Measurements from ENCODE around the gene FGD4.

DNA sequence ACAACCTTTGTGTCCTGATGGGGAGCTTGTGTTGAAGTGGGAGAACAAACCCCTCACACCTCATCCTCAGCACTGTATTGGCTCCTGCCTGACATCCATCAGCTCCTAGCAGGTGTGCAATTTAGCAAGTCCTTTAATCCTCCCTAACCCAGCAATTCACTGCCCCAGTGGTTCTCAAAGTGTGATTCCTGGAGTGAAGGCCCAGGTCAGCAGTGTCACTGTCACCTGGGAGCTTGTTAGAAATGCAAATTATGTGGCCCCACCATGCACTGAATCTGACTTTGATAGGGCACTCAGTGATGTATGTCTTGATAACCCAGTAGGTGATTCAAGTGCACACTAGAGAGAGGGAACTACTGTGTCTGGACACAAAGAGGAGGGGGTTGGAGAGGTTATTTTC is 133.6 kb downstream of the FGD4 start:
- TF ChIP-seq RFX5 (IDR thresholded peaks at IDR 0.05; ENCODE audit: low read depth, low read length) = no peak
- TF ChIP-seq MXI1 (IDR thresholded peaks at IDR 0.05; ENCODE audit: borderline replicate concordance, low read depth, low read length) = no peak
- TF ChIP-seq CTCF (conservative IDR thresholded peaks at IDR 0.05; ENCODE audit: low read depth, low read length) = no peak
- TF ChIP-seq RAD21 (IDR thresholded peaks at IDR 0.05; ENCODE audit: low read length) = no peak
- TF ChIP-seq POLR2A (IDR thresholded peaks at IDR 0.05; ENCODE audit: low read depth, low read length) = no peak
- no peak for TF ChIP-seq BHLHE40 (IDR thresholded peaks at IDR 0.05; ENCODE audit: low read depth, low read length)
- TF ChIP-seq MAZ (IDR thresholded peaks at IDR 0.05; ENCODE audit: borderline replicate concordance, low read depth, low read length) = no peak

Measured in IMR-90 (cell line).